ENCODE measurements around the gene PAM16. TPM values are rescaled to one million over a fixed set of nuclear protein-coding genes. Genes with fewer than 3 reads are reported as not detected.

PAM16 gene
- total and polyA plus RNA-seq, 4 donors: 14.0 to 70.5 (median 29.6) TPM

GRCh38 chr16:4338712-4339299 is 12.3 kb downstream of the PAM16 start (continued):
- TF ChIP-seq REST (IDR thresholded peaks at IDR 0.05) (no peak), ATF3 (IDR thresholded peaks at IDR 0.05) (no peak), JUND (IDR thresholded peaks at IDR 0.05) (no peak), ZBTB33 (IDR thresholded peaks at IDR 0.05) (no peak), RAD21 (IDR thresholded peaks at IDR 0.05) (no peak), HNF4A (conservative IDR thresholded peaks at IDR 0.05) (no peak)

- Histone ChIP-seq H3K27ac (ENCODE audit: low read depth in 1 of 2, low read length in 2 of 2) (no peak overlapping the region), H3K27me3 (ENCODE audit: control insufficient read depth in 4 of 4, insufficient read depth in 4 of 4, low read length in 3 of 4) (no peaks in the 10 kb centered on the region), H3K4me3 (ENCODE audit: low read depth in 1 of 3, low read length in 3 of 3) (no peak overlapping the region), H3K36me3 (ENCODE audit: control insufficient read depth in 4 of 4, insufficient read depth in 3 of 4, low read depth in 1 of 4, low read length in 3 of 4) (peaks cover 0 to 19% (median 12%) of the 10 kb centered on the region in 4 donors), H3K9ac (ENCODE audit: low read depth in 1 of 2, low read length in 2 of 2) (no peak overlapping the region), H3K4me1 (ENCODE audit: control insufficient read depth in 4 of 4, insufficient read depth in 4 of 4, low read length in 3 of 4) (no peaks in the 10 kb centered on the region), H3K9me3 (ENCODE audit: control insufficient read depth in 4 of 4, low read length in 3 of 4) (no peaks in the 10 kb centered on the region)
- 94% methylated on average over 12 of the region's 12 CpGs for WGBS
- no peak for TF ChIP-seq FOXA1 (IDR thresholded peaks at IDR 0.05)
- no peak for TF ChIP-seq JUND (IDR thresholded peaks at IDR 0.05)
- TF ChIP-seq YY1 (IDR thresholded peaks at IDR 0.05): no peak
- TF ChIP-seq RAD21 (IDR thresholded peaks at IDR 0.05): no peak
- TF ChIP-seq REST (IDR thresholded peaks at IDR 0.05): no peak
- TF ChIP-seq RXRA (IDR thresholded peaks at IDR 0.05): no peak
- TF ChIP-seq MAX (IDR thresholded peaks at IDR 0.05): no peak
- no peak for TF ChIP-seq ATF3 (IDR thresholded peaks at IDR 0.05)
- no peak for TF ChIP-seq HNF4G (IDR thresholded peaks at IDR 0.05)
- no peak for DNase-seq (ENCODE audit: low spot score)
Measured at GRCh38 chr16:4338125-4338582, 13.0 kb downstream of the PAM16 start.
